SK-N-SH treated with all-trans-retinoic acid at 6 μM for 48 hours (cell line): ENCODE measurements around the gene ST8SIA1.

Experiments used
- CSRNP3 ChIP-seq: fragments of 250-450 bp; sonication (Bioruptor Pico); IDR thresholded peaks from 2 replicates; pipeline ENCODE4 v1.5.1; 2021; ENCODE audit warnings: mild to moderate bottlenecking, moderate library complexity
- PPARA ChIP-seq: fragments of 250-450 bp; sonication (Bioruptor Pico); IDR thresholded peaks from 2 replicates; pipeline ENCODE4 v1.5.0; 2020; ENCODE audit warnings: mild to moderate bottlenecking, borderline replicate concordance

- TF ChIP-seq PPARA (no peak), CSRNP3 (CRISPR knock-in tag) (no peak)
Measured at GRCh38 chr12:22204391-22204790, 130.1 kb downstream of the ST8SIA1 start.
